HG02623 (cell line): Measurements from ENCODE around the gene TMEM40.
"Not testable (repeated sequence)": the region's sequence is repeated elsewhere in the genome, so short reads cannot be mapped to it uniquely, and the experiment has no call there.

Source experiments
- ATAC-seq: cut with Tn5 transposase; IDR thresholded peaks from one replicate; pipeline ENCODE4 v1.9.1; 2021; ENCODE audit warnings: moderate library complexity; ENCODE audit not compliant: unreplicated experiment

Gene TMEM40

DNA sequence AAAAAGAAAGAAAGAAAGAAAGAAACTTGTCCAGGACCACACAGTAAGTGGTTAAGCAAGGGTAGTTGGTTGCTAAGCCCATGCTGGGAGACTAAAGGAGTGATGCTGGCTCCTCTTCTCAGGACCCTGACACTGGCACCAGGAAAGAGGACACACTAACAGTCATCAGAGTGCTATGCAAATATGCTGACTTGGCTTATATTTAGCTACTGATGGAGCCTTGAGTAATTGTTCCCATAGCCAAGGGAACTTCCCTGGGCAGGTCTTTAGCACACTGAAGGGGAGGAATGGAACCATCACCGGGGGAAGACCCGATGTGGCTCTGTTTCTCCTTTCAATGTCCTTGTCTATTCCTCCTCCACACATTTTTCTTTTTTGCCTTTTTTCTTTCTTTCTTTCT, 6.2 kb downstream of the TMEM40 start:
- no peak for ATAC-seq

DNA sequence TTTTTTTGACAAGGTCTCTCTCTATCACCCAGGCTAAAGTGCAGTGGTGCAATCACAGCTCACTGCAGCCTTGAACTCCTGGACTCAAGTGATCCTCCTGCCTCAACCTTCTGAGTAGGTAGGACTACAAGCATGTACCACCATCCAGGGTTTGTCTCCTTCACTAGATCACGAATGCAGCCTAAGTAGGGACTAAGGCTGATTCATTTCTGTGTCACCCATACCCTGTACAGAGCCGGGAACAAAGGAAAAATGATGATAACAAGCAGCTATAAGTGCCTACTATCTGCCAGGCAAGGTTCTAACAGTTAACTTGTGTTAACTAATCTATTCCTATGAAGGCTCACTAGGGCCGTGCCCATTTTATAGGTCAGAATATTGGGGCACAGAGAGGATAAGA, 7.0 kb downstream of the TMEM40 start:
- no peak for ATAC-seq

DNA sequence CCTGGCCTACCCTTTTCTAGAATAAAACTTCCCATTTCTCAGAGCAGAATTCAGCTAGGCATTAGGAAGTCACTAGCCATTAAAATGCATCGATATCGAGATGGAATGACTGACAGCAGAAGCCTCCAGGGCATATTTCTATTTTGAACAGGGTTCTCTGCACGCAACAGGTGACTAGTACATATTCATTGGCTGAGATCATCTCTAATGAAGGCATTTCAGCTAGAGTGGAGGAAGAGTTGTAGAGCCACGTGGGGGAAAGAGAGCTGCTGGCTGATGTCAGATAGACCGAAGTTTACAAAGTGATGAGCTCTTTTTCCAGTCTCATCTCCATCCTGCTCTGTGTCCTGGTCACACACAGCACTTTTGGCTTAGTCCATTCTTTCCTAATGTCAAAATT, 7.5 kb downstream of the TMEM40 start:
- ATAC-seq, result no peak

DNA sequence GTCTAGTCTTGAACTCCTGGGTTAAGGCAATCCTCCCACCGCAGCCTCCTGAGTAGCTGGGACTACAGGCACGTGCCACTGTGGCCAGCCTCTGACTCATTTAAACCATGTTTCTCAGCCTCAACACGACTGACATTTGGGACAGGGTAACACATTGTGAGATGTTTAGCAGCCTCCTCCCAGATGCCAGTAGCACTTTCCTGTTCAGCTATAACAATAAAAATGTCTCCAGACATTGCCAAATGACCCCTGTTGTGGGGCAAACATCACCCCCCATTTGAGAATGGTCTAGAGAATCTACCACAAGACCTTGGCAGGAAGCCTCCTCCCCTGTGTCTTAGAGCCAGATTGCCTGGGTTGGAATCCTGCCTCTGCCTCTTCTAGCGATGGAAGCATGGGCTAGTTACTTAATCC, 8.4 kb downstream of the TMEM40 start:
- ATAC-seq, result peak; percentile 54

DNA sequence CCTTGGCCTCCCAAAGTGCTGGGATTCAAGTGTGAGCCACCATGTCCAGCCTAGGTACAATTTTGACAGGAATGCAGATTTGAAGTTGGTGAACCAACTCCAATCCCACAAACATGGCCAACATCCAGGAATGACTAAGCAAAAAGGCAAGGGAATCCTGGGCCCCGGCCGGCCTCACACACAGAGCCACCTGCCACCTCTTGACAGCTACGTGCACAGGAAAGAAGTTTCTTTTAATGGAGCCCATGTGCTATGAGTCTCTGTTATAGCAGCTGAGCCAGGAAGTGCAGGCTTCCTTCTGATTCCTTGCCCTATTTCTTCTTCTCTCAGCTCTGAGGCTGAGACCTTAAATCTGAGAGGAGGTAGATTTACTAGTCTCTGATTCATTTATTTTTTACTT, 8.8 kb downstream of the TMEM40 start:
- peak; percentile 22 for ATAC-seq

DNA sequence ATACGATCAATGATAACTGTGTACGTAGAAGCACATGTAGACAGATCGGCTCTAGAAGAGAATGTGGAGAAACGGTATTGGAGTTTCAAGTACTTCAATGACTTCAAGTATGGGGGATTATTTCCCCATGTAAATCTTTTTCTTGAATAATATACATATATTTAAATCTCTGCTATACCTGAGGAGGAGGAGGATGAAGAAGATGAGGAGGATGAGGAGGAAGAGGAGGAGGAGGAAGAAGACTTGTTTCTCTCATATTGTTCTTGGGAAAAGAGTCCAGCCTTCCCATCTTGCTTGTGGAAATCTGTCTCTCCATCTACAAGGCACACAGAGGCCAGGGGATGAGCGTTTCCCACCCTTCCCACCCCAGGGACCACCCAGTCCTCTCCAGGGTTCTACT, 10.6 kb downstream of the TMEM40 start:
- ATAC-seq, result no peak

DNA sequence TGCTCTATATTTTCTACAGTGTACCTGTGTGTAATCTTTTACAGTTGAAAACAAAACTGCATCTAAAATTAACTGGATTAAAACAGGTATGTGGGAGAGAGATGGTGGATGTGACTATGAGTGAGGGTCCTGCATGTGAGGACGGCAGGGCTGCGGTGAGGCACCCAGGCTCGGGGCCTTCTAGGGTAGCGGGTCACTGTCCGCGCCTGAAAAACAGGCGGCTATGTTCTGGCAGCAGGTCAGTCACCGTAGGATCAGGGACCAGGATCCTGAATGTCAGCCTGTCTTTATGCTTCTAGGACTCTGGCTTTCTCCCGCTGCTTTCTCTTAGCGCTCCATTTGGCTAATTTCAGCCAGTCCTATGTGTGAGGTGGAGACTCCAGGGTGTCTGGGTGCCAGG, 12.6 kb downstream of the TMEM40 start:
- no peak for ATAC-seq

DNA sequence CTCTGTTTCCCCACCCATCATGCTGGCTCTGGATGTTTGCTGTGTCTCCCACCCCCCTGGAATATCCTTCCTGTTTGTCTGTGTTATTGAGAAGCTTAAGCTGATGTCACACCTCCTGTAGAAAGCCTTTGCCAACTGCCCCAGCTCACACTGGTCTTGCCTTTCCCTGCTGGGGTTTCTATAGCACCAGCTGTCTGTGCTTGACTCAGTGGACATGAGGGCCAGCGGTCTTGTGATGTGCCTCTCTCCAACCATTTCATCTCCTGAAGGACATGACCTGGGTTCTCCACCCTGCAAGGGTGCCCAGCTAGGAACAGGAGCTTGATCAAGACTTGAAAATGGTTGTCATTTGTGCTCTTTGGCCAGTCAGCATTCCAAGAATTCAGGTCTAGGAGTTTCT, 14.7 kb downstream of the TMEM40 start:
- no peak for ATAC-seq

DNA sequence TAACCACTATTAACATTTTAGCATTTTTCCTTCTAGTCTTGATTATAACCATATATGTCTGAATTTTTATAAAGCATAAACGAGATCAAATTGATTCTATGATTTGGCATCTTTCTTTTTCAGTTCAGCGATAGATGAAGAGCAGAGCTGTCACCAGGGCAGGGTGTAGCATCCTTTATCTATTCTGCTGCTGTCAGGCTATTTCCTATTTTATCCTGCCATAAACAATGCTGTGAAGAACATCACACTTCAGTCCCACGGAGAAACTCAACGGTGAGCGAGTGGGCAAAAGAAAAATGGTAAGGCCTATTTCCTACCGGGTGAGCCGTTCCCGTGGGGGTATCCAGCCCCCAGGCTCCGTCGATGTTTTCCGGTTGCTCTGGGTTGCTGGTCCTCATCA, 15.5 kb downstream of the TMEM40 start:
- ATAC-seq, result no peak

DNA sequence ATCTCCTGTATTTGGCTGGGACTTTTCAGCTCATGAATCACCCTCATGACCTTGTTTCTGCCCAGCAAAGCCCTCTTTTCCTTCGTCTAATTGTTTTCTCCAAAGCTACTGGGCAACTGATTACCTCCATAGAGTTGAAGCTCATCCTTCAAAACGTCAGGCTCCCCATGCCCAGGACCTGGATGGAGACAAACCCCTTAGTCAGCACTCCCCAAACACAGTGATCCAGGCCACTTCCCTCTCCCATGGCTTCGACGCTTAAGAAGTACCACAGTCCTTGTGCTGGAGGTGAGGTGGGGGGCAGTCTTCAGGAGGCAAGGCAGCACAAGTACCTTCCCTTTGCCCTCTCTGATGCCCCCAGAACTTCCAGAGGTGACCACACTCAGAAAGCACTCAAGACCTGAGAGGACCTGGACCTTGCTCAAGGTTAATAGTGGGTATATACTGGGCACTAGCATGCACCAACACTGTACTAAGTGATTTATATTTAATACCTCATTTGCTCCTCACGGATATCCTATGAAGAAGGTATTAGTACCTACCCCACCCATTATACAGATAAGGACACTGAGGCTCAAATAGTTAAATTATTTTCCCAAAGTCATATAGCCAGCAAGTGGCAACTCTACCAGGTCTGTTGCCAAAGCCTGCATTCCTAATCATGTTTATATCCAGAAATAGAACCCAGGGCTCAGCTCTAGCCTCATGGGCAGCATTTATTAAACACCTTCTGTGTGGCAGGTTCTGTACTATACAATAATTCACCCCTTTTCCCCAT, 16.5 kb downstream of the TMEM40 start:
- no peak for ATAC-seq

DNA sequence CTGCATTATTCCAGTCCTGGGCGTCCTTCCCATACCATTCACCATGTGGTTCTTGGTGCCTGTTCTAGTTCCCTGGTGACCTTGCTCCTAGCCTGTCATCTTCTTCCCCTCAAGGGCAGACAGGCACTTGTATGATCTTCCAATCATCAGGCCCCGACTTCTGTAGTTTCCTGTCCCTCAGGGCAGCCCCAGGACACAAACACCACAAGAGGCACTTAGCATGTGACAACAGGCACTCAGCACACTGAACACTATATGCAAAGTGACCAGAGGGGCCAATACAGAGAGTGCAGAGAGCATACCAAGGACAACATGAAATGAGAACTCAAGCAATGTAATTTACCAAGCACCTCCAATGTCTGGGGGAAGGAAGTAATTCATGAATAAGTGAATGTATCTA, 17.9 kb downstream of the TMEM40 start:
- ATAC-seq, result no peak

DNA sequence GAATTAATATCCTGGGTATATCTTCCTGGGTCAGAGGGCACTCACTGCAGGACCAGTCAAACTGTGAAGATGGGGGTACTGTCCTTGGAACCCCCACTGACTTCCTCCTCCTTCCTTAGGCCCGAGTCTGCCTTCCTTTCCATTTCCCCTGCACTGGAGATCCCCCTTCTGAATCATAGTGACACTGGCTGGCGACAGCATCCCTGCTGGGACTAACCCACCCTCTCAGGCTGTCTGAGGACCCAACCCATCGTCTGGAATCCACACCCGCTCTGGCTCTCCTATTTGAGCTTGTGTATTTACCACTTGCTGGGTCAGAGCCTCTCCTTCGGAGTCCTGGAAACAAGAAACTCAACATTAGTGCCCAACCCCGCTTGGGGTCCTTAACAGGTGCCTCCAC, 21.2 kb downstream of the TMEM40 start:
- no peak for ATAC-seq

DNA sequence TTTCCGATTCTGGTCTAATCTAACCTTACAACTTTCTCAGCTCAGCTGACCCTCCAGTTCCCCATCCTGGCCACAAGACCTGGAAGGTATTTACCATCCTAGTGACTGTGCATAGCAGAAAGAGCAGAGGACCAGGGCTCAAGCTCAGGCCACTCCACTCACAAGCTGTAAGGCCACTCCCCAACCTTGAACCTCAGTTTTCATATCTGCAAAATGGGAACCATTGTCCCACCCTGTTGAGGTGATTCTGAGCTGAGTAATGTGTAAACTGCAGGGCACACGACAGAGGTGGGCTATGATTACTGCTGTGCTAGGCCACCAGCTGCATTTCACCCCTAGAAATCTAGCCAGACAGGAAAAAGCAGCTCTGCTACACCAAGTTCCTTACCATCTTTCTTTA, 21.7 kb downstream of the TMEM40 start:
- ATAC-seq, result no peak

DNA sequence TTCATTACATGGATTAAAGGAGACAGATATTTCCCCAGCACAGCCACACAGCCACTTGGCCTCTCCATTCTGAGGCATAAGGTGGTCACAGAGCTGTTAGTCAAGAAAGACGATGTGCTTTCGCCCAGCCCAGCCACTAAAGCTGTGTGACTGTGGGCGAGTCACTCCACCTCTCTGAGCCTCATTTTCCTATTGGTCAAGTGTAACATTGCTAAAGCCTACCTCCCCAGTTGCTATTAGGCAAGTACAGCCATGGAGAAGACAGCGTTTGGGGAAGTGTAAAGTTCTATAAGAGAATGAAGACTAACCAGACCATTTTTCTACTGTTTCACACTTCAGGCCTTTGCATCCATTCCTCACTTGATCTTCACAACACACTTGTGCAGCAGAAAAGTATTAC, 24.1 kb downstream of the TMEM40 start:
- no peak for ATAC-seq

DNA sequence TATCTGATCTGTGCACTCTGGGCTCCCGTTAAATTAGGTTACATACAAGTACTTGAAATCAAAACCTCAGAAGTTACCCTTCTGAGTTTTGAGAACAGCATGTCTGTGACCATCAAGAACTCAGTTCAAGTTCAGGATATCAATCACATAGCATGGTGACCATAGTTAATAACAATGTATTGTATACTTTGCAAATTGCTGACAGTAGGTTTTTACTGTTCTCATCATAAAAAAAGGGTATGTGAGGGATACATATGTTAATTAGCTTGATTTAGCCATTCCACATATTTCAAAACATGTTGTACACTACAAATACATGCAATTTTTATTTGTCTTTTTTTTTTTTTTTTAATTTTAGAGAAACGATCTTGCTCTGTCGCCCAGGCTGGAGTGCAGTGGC, 25.5 kb downstream of the TMEM40 start:
- ATAC-seq, result no peak

DNA sequence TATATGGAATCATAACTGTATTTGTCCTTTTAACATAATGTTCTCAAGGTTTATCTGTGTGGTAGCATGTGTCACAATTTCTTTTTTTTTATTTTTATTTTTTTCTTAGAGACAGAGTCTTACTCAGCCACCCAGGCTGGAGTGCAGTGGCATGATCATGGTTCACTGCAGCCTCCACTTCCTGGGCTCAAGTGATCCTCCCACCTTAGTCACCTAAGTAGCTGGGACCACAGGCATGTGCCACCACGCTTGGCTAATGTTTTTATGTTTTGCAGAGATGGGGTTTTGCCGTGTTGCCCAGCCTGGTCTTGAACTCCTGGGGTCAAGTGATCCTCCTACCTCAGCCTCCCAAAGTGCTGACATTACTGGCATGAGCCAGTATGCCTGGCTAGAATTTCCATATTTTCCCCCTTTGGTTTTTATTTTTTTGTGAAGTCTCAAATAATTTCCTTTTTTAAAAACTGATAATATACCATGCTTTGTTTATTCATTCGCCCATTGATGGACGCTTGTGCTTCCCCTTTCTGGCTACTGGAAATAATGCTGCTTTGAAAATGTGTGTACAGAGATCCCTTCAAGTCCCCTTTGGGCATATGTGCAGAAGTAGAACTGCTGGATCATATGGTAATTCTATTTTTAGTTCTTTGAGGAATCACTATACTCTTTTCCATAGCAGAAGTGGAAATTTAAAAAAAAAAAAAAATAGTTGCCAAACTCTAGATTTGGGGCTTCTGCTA, 28.4 kb downstream of the TMEM40 start:
- ATAC-seq, result no peak

DNA sequence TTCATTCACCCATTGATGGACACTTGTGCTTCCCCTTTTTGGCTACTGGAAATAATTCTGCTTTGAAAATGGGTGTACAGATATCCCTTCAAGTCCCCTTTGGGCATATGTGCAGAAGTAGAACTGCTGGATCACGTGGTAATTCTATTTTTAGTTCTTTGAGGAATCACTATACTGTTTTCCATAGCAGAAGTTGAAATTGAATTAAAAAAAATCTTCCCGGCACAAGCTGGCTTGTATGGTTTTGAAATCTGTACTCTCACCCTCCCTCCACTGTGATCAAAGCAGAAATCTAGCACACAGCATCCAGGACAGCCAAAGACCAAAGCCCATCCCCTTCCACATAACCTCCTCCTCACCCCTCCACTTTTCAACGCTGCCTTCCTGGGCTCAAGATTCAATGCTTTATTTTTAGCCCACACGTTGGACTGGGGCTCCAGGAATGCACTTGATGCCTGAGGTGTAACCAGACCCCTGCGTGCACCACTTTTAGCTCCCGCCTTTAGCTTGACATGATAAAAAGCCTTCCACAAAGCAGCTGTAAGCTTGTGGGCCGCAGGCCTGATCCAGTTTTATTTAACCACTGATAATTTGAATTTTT, 29.9 kb downstream of the TMEM40 start:
- ATAC-seq, result no peak

DNA sequence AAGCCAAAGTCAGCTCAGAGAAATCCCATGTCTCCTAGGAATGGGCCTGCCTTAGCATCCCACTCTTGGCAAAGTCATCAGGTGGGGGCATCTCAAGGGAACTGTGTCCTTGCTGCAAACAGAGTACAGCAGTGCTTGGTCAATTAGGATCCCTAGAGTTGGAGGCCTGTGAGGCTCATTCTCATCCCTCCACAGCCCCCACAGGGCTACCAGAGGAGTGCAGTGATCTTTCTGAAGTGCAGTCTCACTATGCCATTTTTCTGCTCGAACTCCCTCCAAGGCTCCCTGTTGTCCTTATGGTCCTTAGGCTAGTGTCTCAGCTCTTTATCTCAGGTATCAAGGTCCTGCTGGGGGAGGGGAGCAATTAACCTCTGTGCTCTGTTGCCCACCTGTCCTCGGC, 31.1 kb downstream of the TMEM40 start:
- ATAC-seq, result no peak

DNA sequence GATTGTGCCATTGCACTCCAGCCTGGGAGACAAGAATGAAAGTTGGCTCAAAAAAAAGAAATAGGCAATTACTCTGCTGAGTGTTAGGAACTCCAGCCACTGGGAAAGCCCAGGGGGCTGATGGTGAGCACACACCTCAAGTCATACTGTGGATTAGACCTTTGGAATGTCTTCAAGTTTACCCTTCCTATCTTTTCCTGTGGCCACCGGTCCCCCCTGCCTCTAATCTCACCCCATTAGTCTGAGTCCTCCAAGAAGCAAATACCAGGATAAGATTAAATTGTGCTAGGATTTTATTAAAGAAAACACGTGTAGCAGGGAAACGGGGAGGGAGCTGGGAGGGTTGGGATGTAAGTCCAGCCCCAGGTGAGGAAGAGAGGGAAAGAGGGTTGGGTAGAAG, 31.6 kb downstream of the TMEM40 start:
- no peak for ATAC-seq

DNA sequence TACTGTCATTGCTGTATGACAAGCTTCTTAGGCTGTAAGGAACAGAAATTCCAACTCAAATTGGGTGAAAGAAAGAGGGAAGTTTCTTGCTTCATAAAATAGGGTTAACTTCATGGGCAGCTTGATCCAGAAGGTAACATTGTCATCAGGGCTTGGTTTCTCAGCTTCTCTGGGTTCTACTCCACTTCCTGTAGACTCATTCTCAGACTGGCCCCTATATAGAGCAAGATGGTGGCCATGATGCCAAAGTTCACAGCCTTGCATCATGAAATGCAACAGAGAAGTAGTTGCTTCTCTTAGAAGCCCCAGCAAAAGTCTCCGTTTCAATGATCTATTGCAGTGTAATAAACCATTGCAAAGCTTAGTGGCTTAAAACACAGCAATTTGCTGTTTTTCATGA, 33.6 kb downstream of the TMEM40 start:
- no peak for ATAC-seq

DNA sequence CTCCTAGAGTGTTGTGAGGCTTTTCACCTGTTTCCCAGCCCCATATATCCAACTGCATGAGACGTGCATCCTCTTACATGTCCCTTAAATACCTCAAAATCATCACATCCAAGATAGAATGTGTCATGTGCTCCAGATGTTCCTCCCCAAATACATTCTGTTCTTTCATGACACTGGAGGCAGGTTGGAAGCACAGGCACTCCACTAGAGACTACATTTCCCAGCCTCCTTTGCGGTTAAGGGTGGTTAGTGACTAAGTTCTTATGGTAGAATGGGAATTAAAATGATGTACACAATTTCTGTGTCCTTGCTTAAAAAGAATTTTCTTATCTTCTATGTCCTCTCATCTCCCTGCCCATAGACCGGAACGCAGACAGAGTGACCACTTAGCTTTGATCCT, 34.3 kb downstream of the TMEM40 start:
- ATAC-seq, result no peak

DNA sequence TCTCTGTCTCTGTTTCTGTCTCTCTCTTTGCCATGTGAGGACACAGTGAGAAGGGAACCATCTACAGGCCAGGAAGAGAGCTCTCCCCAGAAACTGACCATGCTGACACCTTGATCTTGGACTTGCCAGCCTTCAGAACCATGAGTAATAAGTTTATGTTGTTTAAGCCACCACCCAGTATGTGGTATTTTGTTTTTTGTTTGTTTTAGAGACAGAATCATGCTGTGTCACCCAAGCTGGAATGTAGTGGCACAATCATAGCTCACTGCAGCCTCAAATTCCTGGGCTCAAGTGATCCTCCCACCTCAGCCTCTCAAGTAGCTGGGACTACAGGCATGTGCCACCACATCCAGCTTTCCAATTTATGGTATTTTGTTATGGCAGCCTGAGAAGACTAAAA, 35.7 kb downstream of the TMEM40 start:
- ATAC-seq, result not testable (repeated sequence)
